Calu3 (cell line): ENCODE data around the gene EML6. TPM values are rescaled to one million over a fixed set of nuclear protein-coding genes. Genes with fewer than 3 reads are reported as not detected.

Experiments used
- BruUV-seq: library from RNA; stranded (reverse); fragments of 400-500 nt; replicated peaks from 2 replicates; lab custom pipeline; 2021; lab: Mats Ljungman, UMichigan
- CTCF ChIA-PET: fragments of 300-600 bp; sonication (Branson Sonifier 250); formaldehyde crosslinking; loops from one replicate; lab custom pipeline; 2022; ENCODE audit warnings: antibody characterized with exemption; lab: Charles Lee
- DNase-seq: peaks from one replicate; pipeline ENCODE4 v3.0.0; 2022
- H3K27ac Mint-ChIP-seq: one replicate; pipeline ENCODE4 v1.8.0; 2022; ENCODE audit warnings: mixed read lengths; ENCODE audit not compliant: unreplicated experiment
- H3K27me3 Mint-ChIP-seq: one replicate; pipeline ENCODE4 v1.8.0; 2022; ENCODE audit warnings: mixed read lengths; ENCODE audit not compliant: unreplicated experiment
- H3K36me3 Mint-ChIP-seq: one replicate; pipeline ENCODE4 v1.8.0; 2022; ENCODE audit warnings: mild to moderate bottlenecking, moderate library complexity, mixed read lengths; ENCODE audit not compliant: insufficient read depth, unreplicated experiment
- H3K4me1 Mint-ChIP-seq: one replicate; pipeline ENCODE4 v1.8.0; 2022; ENCODE audit warnings: mild to moderate bottlenecking, low read depth, mixed read lengths; ENCODE audit not compliant: unreplicated experiment
- H3K4me3 Mint-ChIP-seq: one replicate; pipeline ENCODE4 v1.8.0; 2022; ENCODE audit warnings: mild to moderate bottlenecking, low read depth, moderate library complexity, mixed read lengths; ENCODE audit not compliant: unreplicated experiment
- H3K9me3 Mint-ChIP-seq: one replicate; pipeline ENCODE4 v1.8.0; 2022; ENCODE audit warnings: low read depth, mixed read lengths; ENCODE audit not compliant: unreplicated experiment
- CTCF ChIP-seq: fragments of 200-600 bp; IDR thresholded peaks from one replicate; pipeline ENCODE4 v1.8.0; 2022; ENCODE audit warnings: antibody characterized with exemption; ENCODE audit not compliant: unreplicated experiment
- intact Hi-C: fragments of 100-400 bp; cut with micrococcal nuclease; formaldehyde crosslinking; loops from one replicate; pipeline ENCODE4 v1.10.0; 2022; ENCODE audit not compliant: unreplicated experiment
- total RNA-seq: library from RNA; stranded (reverse); gene quantifications from 2 replicates; pipeline ENCODE4 v1.2.3, GENCODE V29; 2022

EML6 gene
- total RNA-seq, 1 experiment from 2014 or later, result 0.45 TPM

- no peak for TF ChIP-seq CTCF
- Mint-ChIP-seq H3K27me3 (peaks cover 25% of the 10 kb centered on the region), H3K9me3 (no peaks in the 10 kb centered on the region), H3K27ac (no peak overlapping the region), H3K4me3 (no peak overlapping the region), H3K36me3 (no peaks in the 10 kb centered on the region), H3K4me1 (no peaks in the 10 kb centered on the region)
- intact Hi-C loops, result no loop called here
- no TSS peak for BruUV-seq
- CTCF ChIA-PET, result no interaction called here
- no peak for DNase-seq
Observed at GRCh38 chr2:54818226-54818625, 94.8 kb downstream of the EML6 start.

- intact Hi-C loops, result no loop called here
- Mint-ChIP-seq H3K9me3 (no peaks in the 10 kb centered on the region), H3K4me1 (no peaks in the 10 kb centered on the region), H3K27me3 (peaks cover 17% of the 10 kb centered on the region), H3K27ac (no peak overlapping the region), H3K36me3 (no peaks in the 10 kb centered on the region), H3K4me3 (no peak overlapping the region)
- BruUV-seq, result no TSS peak
- CTCF ChIA-PET, result no interaction called here
- no peak for TF ChIP-seq CTCF
- no peak for DNase-seq
Observed at GRCh38 chr2:54820558-54820957, 97.1 kb downstream of the EML6 start.

GRCh38 chr2:54824567-54824966, 101.1 kb downstream of the EML6 start:
- Mint-ChIP-seq H3K36me3 (no peaks in the 10 kb centered on the region), H3K27me3 (peaks cover 40% of the 10 kb centered on the region), H3K27ac (no peak overlapping the region), H3K4me3 (no peak overlapping the region), H3K9me3 (no peaks in the 10 kb centered on the region), H3K4me1 (no peaks in the 10 kb centered on the region)
- no peak for DNase-seq
- CTCF ChIA-PET, result interaction anchor here (0.9 kb wide), 1 partner anchor 48 kb away, joined by 3 read pairs; no protein-coding TSS in a partner anchor
- BruUV-seq, result no TSS peak
- TF ChIP-seq CTCF, result no peak
- intact Hi-C loops, result no loop called here

- no peak overlapping the region for H3K27ac Mint-ChIP-seq
- no peak for TF ChIP-seq CTCF
- peaks cover 52% of the 10 kb centered on the region for H3K27me3 Mint-ChIP-seq
- CTCF ChIA-PET, result no interaction called here
- intact Hi-C loops, result loop anchor here (10.0 kb wide), 1 partner anchor 306 kb away; no protein-coding TSS in a partner anchor
- DNase-seq, result no peak
- no peaks in the 10 kb centered on the region for H3K36me3 Mint-ChIP-seq
- no peaks in the 10 kb centered on the region for H3K9me3 Mint-ChIP-seq
- no peak overlapping the region for H3K4me3 Mint-ChIP-seq
- H3K4me1 Mint-ChIP-seq, result no peaks in the 10 kb centered on the region
- BruUV-seq, result no TSS peak
Observed at GRCh38 chr2:54830546-54830945, 107.1 kb downstream of the EML6 start.
